HepG2 (cell line): ENCODE measurements around the gene U2AF2. TPM values are rescaled to one million over a fixed set of nuclear protein-coding genes. Genes with fewer than 3 reads are reported as not detected.

Source experiments
- FOSL2 ChIP-seq: sonication (generic); formaldehyde crosslinking; IDR thresholded peaks from 2 replicates; pipeline ENCODE4 v1.4.0; 2020; ENCODE audit warnings: missing genetic modification reagents
- HNF4A ChIP-seq: sonication (generic); formaldehyde crosslinking; IDR thresholded peaks from 2 replicates; pipeline ENCODE4 v1.4.0; 2020; ENCODE audit warnings: missing genetic modification reagents
- IRX3 ChIP-seq: sonication (generic); formaldehyde crosslinking; IDR thresholded peaks from 2 replicates; pipeline ENCODE4 v1.8.1; 2023; ENCODE audit warnings: mild to moderate bottlenecking, low read depth, missing genetic modification reagents, borderline replicate concordance
- MTF1 ChIP-seq: sonication (generic); formaldehyde crosslinking; IDR thresholded peaks from 2 replicates; pipeline ENCODE4 v1.5.0; 2020; ENCODE audit warnings: missing genetic modification reagents
- NFE2L1 ChIP-seq: sonication (generic); formaldehyde crosslinking; IDR thresholded peaks from 2 replicates; pipeline ENCODE4 v1.4.0; 2020; ENCODE audit warnings: missing genetic modification reagents, mild to moderate bottlenecking, borderline replicate concordance
- PREB ChIP-seq: sonication (generic); formaldehyde crosslinking; IDR thresholded peaks from 2 replicates; pipeline ENCODE4 v1.4.0; 2020; ENCODE audit warnings: missing genetic modification reagents
- PTBP1 ChIP-seq: fragments of 200-400 bp; formaldehyde crosslinking; IDR thresholded peaks from 2 replicates; pipeline ENCODE4 v1.6.1; 2018; ENCODE audit warnings: low read length, low read depth; ENCODE audit not compliant: poor library complexity, severe bottlenecking
- SIX1 ChIP-seq: sonication (generic); formaldehyde crosslinking; IDR thresholded peaks from 2 replicates; pipeline ENCODE4 v1.4.0; 2020; ENCODE audit warnings: missing genetic modification reagents, borderline replicate concordance
- ZBTB10 ChIP-seq: sonication (generic); formaldehyde crosslinking; IDR thresholded peaks from 2 replicates; pipeline ENCODE4 v1.4.0; 2020; ENCODE audit warnings: missing genetic modification reagents, borderline replicate concordance
- ZFX ChIP-seq: sonication (generic); formaldehyde crosslinking; IDR thresholded peaks from 2 replicates; pipeline ENCODE4 v1.4.0; 2020; ENCODE audit warnings: mild to moderate bottlenecking, low read depth, missing genetic modification reagents, moderate library complexity
- ZNF282 ChIP-seq: fragments of 450-650 bp; IDR thresholded peaks from 2 replicates; pipeline ENCODE4 v1.6.1; 2018; ENCODE audit not compliant: partially characterized antibody
- ZNF431 ChIP-seq: sonication (generic); formaldehyde crosslinking; IDR thresholded peaks from 2 replicates; pipeline ENCODE4 v1.9.0; 2022; ENCODE audit warnings: missing genetic modification reagents, low read depth, mild to moderate bottlenecking, borderline replicate concordance
- ZNF660 ChIP-seq: sonication (generic); formaldehyde crosslinking; IDR thresholded peaks from 2 replicates; pipeline ENCODE4 v1.5.1; 2020; ENCODE audit warnings: mild to moderate bottlenecking, low read depth, missing genetic modification reagents, borderline replicate concordance
- polyA plus RNA-seq, 8 experiments: library from polyadenylated mRNA; depleted of rRNA in 3 of 8; stranded (reverse) in 7 of 8; unstranded in 1 of 8; fragments of >200 nt; fragmentation: Illumina TruSeq in 4 of 8; extraction: Trizol in 4 of 8; gene quantifications; 2 replicates each; pipeline versions ENCODE4 v1.2.1 to v1.2.3, GENCODE V29; 2011 to 2016; ENCODE audit warnings: low read depth in 4 of 8, missing spikeins in 1 of 8, mixed read lengths in 1 of 8; ENCODE audit not compliant: insufficient read depth in 1 of 8
- total RNA-seq, 5 experiments: library from RNA; depleted of rRNA; stranded (reverse); fragments of >200 nt; fragmentation: Illumina TruSeq; extraction: Trizol; gene quantifications; 2 replicates each; pipeline ENCODE4 v1.2.3, GENCODE V29; 2016; ENCODE audit warnings: low read depth in 1 of 5
- TF ChIP-seq, protein P1 (sequence below): sonication (generic); formaldehyde crosslinking; IDR thresholded peaks from one replicate; pipeline ENCODE4 v1.5.1; 2020; ENCODE audit warnings: mild to moderate bottlenecking, missing genetic modification reagents; ENCODE audit errors: not compliant biosample characterization
- TF ChIP-seq, protein P2 (sequence below): IDR thresholded peaks from 2 replicates; pipeline ENCODE4 v1.6.1; 2016; ENCODE audit warnings: low read depth, control low read depth

U2AF2 gene
- total and polyA plus RNA-seq, 2 of the 13 experiments (the other 11 are each of a cell fraction or from before 2014, with no cell fraction given) = 84.3 to 124 TPM

DNA sequence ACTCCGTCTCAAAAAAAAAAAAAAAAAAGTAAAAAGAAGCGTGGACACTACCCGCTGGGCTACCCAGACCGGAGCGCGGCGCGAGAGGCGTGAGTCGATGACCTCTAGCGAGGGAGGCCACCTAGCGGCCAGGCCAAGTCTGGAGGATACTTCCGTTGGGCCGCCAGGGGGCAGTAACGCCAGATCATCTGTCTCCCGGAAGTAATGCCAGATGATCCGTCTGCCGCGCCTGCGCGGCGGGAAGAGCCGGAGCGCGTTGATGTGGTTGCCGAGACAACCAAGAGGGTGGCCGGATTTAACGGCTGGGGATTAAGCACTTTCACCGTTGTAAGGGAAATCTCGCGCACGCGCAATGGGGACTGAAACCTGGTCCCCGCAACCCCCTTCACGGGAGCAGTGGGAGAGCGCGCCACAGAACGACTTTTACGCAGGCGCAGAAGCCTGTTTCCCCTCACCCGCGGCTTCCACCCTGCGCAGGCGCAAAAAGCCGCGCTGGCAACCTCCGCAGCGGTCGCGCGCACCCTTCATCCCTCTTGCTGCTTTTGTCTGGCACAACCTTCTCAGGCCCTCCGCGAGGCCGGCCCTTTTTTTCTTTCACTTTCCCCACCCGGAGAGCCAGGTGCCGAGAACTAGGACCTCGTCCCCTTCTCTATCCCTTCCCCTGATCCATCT lies 1.0 kb upstream of the U2AF2 start (continued):
- TF ChIP-seq, protein P1, sequence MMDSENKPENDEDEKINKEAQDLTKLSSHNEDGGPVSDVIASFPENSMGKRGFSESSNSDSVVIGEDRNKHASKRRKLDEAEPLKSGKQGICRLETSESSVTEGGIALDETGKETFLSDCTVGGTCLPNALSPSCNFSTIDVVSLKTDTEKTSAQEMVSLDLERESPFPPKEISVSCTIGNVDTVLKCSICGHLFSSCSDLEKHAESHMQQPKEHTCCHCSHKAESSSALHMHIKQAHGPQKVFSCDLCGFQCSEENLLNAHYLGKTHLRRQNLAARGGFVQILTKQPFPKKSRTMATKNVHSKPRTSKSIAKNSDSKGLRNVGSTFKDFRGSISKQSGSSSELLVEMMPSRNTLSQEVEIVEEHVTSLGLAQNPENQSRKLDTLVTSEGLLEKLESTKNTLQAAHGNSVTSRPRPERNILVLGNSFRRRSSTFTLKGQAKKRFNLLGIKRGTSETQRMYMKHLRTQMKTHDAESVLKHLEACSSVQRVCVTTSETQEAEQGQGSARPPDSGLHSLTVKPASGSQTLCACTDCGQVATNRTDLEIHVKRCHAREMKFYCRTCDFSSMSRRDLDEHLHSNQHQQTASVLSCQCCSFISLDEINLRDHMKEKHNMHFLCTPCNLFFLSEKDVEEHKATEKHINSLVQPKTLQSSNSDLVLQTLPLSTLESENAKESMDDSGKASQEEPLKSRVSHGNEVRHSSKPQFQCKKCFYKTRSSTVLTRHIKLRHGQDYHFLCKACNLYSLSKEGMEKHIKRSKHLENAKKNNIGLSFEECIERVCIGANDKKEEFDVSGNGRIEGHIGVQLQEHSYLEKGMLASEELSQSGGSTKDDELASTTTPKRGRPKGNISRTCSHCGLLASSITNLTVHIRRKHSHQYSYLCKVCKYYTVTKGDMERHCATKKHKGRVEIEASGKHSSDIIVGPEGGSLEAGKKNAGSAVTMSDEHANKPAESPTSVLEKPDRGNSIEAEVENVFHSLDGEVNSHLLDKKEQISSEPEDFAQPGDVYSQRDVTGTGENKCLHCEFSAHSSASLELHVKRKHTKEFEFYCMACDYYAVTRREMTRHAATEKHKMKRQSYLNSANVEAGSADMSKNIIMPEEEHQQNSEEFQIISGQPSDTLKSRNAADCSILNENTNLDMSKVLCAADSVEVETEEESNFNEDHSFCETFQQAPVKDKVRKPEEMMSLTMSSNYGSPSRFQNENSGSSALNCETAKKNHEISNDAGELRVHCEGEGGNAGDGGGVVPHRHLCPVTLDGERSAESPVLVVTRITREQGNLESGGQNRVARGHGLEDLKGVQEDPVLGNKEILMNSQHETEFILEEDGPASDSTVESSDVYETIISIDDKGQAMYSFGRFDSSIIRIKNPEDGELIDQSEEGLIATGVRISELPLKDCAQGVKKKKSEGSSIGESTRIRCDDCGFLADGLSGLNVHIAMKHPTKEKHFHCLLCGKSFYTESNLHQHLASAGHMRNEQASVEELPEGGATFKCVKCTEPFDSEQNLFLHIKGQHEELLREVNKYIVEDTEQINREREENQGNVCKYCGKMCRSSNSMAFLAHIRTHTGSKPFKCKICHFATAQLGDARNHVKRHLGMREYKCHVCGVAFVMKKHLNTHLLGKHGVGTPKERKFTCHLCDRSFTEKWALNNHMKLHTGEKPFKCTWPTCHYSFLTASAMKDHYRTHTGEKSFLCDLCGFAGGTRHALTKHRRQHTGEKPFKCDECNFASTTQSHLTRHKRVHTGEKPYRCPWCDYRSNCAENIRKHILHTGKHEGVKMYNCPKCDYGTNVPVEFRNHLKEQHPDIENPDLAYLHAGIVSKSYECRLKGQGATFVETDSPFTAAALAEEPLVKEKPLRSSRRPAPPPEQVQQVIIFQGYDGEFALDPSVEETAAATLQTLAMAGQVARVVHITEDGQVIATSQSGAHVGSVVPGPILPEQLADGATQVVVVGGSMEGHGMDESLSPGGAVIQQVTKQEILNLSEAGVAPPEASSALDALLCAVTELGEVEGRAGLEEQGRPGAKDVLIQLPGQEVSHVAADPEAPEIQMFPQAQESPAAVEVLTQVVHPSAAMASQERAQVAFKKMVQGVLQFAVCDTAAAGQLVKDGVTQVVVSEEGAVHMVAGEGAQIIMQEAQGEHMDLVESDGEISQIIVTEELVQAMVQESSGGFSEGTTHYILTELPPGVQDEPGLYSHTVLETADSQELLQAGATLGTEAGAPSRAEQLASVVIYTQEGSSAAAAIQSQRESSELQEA (CRISPR knock-in tag) = peak; percentile 26
- TF ChIP-seq ZBTB10 (CRISPR knock-in tag) (no peak), ZNF660 (CRISPR knock-in tag) (no peak), ZNF431 (CRISPR knock-in tag) (peak; percentile 64; the same call in 1 of the 2 replicates), FOSL2 (CRISPR knock-in tag) (0 out of 2 replicates have a peak, but pooled peaks have one; percentile 53), SIX1 (CRISPR knock-in tag) (peak; percentile 67; the same call in 1 of the 2 replicates), IRX3 (CRISPR knock-in tag) (no peak), MTF1 (no peak), HNF4A (CRISPR knock-in tag) (no peak), NFE2L1 (no peak), PREB (CRISPR knock-in tag) (no peak), ZNF282 (no peak), PTBP1 (peak; percentile 62), ZFX (CRISPR knock-in tag) (peak; percentile 66)
- TF ChIP-seq, protein P2, sequence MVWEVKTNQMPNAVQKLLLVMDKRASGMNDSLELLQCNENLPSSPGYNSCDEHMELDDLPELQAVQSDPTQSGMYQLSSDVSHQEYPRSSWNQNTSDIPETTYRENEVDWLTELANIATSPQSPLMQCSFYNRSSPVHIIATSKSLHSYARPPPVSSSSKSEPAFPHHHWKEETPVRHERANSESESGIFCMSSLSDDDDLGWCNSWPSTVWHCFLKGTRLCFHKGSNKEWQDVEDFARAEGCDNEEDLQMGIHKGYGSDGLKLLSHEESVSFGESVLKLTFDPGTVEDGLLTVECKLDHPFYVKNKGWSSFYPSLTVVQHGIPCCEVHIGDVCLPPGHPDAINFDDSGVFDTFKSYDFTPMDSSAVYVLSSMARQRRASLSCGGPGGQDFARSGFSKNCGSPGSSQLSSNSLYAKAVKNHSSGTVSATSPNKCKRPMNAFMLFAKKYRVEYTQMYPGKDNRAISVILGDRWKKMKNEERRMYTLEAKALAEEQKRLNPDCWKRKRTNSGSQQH (CRISPR knock-in tag) = 0 out of 2 replicates have a peak, but pooled peaks have one; percentile 36
